IPS-11a (cell line): ENCODE results near the gene PLP2.
A peak's percentile ranks its signal among the peaks of the same experiment; 100 is the strongest.

ENCODE experiments used
- H3K4me3 ChIP-seq: one replicate; pipeline ENCODE4 v1.5.1; 2013; ENCODE audit warnings: low read depth, low read length, control low read depth

PLP2 gene

GRCh38 chrX:49186125-49187027 is 14.7 kb downstream of the PLP2 start, which contains the start of gene PRICKLE3:
PRICKLE3 (minus strand) TSS chrX:49186373; CDS start chrX:49186297, 76 bp downstream.
- peak within 1 kb of the TSS; percentile 45 for H3K4me3 ChIP-seq

- H3K4me3 ChIP-seq = no peak overlapping the region
Measured at GRCh38 chrX:49187028-49187394, 15.3 kb downstream of the PLP2 start.

DNA sequence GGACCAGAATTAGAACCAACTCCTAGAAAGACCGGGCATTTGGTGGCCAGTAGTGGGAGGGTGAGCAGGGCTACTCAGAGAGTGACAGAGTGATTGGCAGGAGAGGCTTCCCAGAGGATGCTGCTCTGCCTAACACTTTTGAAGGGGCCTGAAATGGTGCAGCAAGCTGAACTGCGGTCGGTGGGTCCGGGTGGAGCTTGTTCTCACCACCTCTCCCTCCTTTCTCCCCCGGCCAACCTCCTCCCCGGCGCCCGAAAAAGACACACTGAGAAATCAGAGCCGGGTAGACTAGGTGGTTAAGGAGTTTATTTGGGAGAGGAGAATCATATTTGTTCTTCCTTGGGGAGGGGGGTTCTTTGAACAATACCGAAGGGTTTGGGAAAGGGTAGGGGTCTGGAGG is 15.8 kb downstream of the PLP2 start:
- H3K4me3 ChIP-seq = no peak overlapping the region

- H3K4me3 ChIP-seq = no peak overlapping the region
Measured at GRCh38 chrX:49188468-49189076, 16.9 kb downstream of the PLP2 start.

DNA sequence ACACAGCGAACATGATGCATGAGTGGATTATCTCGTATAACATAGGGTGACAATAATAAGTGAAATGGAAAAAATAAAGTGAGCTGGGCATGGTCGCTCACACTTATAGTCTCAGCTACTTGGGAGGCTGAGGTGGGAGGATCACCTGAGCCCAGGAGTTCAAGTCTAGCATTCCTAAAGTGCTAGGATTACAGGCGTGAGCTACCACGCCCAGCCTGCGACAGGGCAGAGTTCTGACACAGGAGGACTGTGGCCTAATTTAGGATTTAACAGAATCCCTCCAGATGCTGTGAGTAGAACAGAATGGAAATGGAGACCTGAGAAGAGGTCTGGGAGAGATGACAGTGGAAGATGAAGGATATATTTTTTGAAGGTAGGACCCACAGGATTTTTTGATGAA is 17.9 kb downstream of the PLP2 start:
- no peak overlapping the region for H3K4me3 ChIP-seq

GRCh38 chrX:49190821-49191573 is 19.3 kb downstream of the PLP2 start:
- H3K4me3 ChIP-seq = peak overlapping the region; percentile 54

DNA sequence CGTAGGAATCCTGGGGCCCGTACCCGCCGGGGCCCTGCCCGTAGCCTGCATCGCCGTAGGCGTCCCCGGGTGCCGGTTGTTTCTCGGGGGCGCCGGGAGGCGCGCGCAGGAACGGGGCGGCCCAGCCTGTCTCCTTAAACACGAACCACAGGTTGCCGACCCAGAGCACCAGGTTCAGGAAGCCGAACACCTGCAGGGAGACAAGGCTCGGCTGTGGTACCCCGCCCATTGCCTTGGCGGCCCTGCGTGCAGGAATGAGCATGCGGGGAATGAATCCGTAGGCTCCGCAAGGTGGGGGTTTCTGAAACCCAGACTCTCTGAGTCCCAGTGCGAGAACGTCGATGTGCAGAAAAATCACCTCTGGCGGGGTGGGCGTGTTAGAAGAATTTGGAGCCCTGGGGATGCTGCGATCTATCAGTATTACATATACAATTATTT is 19.9 kb downstream of the PLP2 start:
- H3K4me3 ChIP-seq = peak overlapping the region; percentile 54

DNA sequence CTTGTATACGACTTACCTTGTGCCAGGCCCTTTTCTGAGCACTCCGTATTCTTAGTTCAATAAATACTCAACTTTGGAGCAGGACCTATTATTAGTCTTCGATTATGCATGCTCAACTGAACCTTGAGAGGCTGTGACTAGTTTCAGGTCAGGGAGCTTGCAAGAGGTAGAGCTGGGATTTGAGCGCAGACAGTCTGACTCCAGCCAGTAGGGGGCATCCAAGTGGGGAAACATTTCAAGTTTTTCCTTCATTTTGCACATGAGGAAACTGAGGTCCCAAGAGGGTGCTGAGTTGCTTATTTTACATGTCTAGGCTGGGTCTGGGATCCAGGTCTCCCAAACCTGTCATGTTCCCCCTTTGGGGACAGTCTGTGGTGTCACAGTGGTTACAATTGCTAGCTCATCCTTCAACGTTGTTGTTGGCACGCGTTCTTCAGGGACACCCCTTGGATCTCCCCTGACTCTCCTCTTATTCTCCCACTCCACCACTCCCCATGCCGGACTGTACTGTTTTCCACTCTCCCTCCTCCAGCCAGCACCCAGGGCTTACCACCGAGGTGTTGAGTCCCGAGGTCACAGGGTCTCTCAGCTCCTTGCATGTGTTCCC is 21.1 kb downstream of the PLP2 start:
- no peak overlapping the region for H3K4me3 ChIP-seq

GRCh38 chrX:49193542-49193964 is 21.9 kb downstream of the PLP2 start:
- no peak overlapping the region for H3K4me3 ChIP-seq

- no peak overlapping the region for H3K4me3 ChIP-seq
Measured at GRCh38 chrX:49197543-49198087, 25.9 kb downstream of the PLP2 start.

DNA sequence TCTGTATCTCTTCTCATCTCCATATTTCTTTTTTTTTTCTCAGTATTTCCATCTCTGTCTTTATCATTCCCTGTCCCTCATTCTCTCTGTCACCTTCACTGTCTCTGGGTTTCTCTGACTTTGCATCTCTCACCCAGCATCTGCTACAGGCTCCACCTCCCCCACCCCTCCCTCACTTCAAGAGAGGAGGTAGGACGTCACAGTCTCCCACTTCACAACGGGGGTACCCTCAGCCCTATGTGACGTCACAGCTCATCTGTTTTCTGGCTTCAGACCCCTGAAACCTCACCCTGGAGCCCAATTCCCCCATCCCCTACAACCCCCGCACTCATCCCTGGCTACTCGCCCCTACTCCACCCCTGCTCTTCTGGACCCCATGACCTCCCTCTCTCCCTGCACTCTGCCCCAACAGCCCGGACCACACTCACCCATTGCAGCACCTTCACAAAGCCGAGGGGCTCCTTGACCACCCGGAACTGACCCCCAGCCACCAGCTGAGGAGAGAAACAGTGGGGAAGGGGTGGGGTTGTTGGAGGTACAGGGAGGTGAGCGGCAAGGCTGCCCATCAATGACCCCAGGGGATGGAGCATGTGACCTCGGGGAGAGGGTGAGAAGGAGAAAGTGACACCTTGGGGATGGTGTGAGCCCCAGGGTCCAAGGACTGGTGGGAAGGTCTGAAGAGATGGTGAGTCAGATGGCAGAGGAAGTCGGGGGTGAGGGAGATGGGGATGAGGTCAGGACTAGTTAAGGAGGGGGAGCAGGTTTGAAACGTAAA is 27.0 kb downstream of the PLP2 start:
- H3K4me3 ChIP-seq = no peak overlapping the region

DNA sequence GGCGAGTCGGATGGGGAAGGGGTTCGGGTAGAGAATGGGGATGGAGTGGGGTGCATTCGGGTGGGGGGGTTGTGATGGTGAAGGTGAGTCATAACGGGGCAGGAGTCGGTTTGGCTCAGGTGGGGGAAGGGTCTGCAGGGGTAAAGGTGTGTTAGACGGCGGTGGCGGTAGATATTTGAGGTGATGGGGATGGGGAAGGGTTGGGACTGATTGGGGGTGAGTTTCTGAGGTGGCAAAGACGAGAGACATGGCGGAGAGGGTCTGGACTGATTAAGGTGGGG is 27.6 kb downstream of the PLP2 start:
- peak overlapping the region; percentile 34 for H3K4me3 ChIP-seq

GRCh38 chrX:49199906-49200771 is 28.4 kb downstream of the PLP2 start, which contains the start of gene SYP:
SYP (minus strand) TSS chrX:49200193; CDS start chrX:49200186, 7 bp downstream.
- H3K4me3 ChIP-seq = peak within 1 kb of the TSS; percentile 34

DNA sequence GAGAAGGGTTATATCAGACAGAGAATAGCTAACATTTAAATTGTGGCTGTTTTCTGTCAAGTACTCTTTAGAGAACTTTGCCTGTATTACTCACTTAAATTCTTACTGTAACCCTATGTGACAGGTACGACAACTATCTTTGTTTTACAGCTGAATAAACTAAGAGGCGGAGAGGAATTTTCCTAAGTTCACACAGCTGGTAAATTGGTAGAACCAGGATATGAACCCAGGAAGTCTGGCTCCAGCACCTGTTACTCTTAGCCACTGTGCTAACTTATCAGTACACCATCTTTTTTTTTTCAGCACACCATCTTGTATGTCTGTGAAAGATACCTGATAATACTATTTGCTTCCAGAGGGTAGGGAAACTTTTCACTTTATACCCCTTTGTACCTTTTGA is 30.3 kb downstream of the PLP2 start:
- H3K4me3 ChIP-seq = no peak overlapping the region

DNA sequence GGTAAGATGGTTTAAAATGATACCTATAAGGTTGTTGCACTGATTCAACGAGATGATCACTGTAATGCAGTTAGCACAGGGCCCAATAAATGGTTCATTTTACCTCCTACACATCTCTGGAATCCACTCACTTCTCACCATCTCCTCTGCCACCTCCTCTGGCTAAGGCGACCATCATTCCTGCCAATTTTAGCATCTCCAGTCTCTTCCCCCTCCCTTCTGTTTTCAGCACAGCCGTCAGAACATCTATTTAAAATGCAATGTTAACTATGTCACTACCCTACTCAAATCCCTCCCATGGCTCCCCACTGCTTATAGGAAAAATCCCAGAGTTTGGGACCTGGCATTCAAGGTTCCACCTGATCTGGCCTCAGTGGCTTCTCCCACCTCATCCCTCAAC is 31.8 kb downstream of the PLP2 start:
- no peak overlapping the region for H3K4me3 ChIP-seq

- H3K4me3 ChIP-seq = no peak overlapping the region
Measured at GRCh38 chrX:49204017-49204416, 32.3 kb downstream of the PLP2 start.

DNA sequence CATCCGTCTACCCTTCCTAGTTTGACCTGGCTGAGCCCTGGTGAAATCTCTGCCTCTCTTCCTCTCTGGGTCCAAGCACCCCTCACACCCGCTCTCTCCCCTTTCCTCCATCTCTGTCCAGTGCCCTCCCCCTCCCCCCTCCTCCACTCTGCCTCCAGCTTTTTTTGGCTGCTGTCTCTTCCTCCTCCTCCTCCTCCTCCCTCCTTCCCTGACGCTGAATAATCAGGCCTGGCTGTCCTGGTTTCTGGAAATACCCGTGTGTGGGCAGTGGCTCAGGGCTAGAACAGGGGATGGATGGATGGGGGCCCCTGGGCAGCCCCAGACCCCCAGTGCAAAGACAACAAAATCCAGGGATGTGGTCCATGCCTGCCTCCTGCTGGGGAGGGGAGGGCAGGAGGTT is 33.0 kb downstream of the PLP2 start:
- no peak overlapping the region for H3K4me3 ChIP-seq

DNA sequence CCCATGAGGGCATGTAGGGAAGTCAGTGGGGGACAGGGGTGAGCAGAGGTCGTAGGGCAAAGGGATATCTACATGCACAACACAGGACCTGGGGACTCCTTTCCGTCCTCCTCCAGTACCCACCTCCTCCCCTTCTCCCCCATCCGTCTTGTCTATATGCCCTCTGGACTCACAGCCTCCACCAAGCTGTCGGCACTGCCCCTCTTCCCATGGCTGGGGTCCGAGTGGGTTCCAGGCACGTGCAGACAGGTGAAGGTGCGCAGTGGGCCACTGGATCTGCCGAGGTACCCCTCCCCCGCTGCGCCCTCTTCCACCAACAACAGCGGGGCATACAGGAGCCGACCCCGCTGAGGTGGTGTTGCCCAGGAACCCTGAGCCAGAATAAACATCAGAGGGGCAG is 33.7 kb downstream of the PLP2 start:
- H3K4me3 ChIP-seq = no peak overlapping the region

GRCh38 chrX:49206543-49206942 is 34.8 kb downstream of the PLP2 start:
- no peak overlapping the region for H3K4me3 ChIP-seq
